Stimulated activated CD4-positive, alpha-beta T cell treated with anti-CD3 and anti-CD28 coated beads, Interleukin-1b, Interleukin-23, amount 100 ng/mL, for 48 hours (primary cell): Measurements from ENCODE around the gene PRMT6.
"Not testable (repeated sequence)": the region's sequence is repeated elsewhere in the genome, so short reads cannot be mapped to it uniquely, and the experiment has no call there.

ENCODE experiments used
- DNase-seq: peaks from one replicate; pipeline ENCODE4 v3.0.0-alpha.2; 2020

PRMT6 gene

GRCh38 chr1:107056426-107057196 lies at the start of gene PRMT6:
TSS of gene PRMT6 (plus strand) at chr1:107056674. CDS start at chr1:107056716, 42 bp downstream.
- DNase-seq = peak; percentile 83

GRCh38 chr1:107009281-107009680 lies 47.2 kb upstream of the PRMT6 start:
- no peak for DNase-seq

- DNase-seq = no peak
These were observed 45.9 kb upstream of the PRMT6 start for GRCh38 chr1:107010582-107010981.

GRCh38 chr1:107016376-107016978 lies 40.0 kb upstream of the PRMT6 start:
- DNase-seq = no peak

GRCh38 chr1:107018445-107018844 lies 38.0 kb upstream of the PRMT6 start:
- no peak for DNase-seq

GRCh38 chr1:107019166-107019565 lies 37.3 kb upstream of the PRMT6 start:
- no peak for DNase-seq

- DNase-seq = not testable (repeated sequence)
These were observed 17.6 kb upstream of the PRMT6 start for GRCh38 chr1:107038874-107039273.

- not testable (repeated sequence) for DNase-seq
These were observed 11.9 kb upstream of the PRMT6 start for GRCh38 chr1:107044310-107045220.

GRCh38 chr1:107047602-107048001 lies 8.9 kb upstream of the PRMT6 start:
- DNase-seq = no peak

GRCh38 chr1:107048241-107048640 lies 8.2 kb upstream of the PRMT6 start:
- DNase-seq = no peak

GRCh38 chr1:107051266-107051665 lies 5.2 kb upstream of the PRMT6 start:
- no peak for DNase-seq

- DNase-seq = not testable (repeated sequence)
These were observed 502 bp upstream of the PRMT6 start for GRCh38 chr1:107055919-107056425.

GRCh38 chr1:107057197-107058133 lies 991 bp downstream of the PRMT6 start:
- DNase-seq = peak; percentile 41

GRCh38 chr1:107058245-107059032 lies 2.0 kb downstream of the PRMT6 start:
- no peak for DNase-seq

GRCh38 chr1:107061886-107062285 lies 5.4 kb downstream of the PRMT6 start:
- no peak for DNase-seq

- no peak for DNase-seq
These were observed 17.0 kb downstream of the PRMT6 start for GRCh38 chr1:107073493-107073892.

GRCh38 chr1:107076841-107077240 lies 20.4 kb downstream of the PRMT6 start:
- no peak for DNase-seq

GRCh38 chr1:107079249-107079648 lies 22.8 kb downstream of the PRMT6 start:
- DNase-seq = no peak

- DNase-seq = no peak
These were observed 24.6 kb downstream of the PRMT6 start for GRCh38 chr1:107081102-107081501.

- DNase-seq = no peak
These were observed 34.9 kb downstream of the PRMT6 start for GRCh38 chr1:107091418-107091817.

- DNase-seq = not testable (repeated sequence)
These were observed 36.9 kb downstream of the PRMT6 start for GRCh38 chr1:107093395-107093794.
